Measurements from ENCODE around the gene LRRC63. TPM values are rescaled to one million over a fixed set of nuclear protein-coding genes. Genes with fewer than 3 reads are reported as not detected.
A peak's percentile ranks its signal among the peaks of the same experiment; 100 is the strongest.

LRRC63 gene
- total and polyA plus RNA-seq, 3 experiments from 2014 or later = 0.55 TPM; not detected in 1

GRCh38 chr13:46168341-46168740, 43.4 kb upstream of the LRRC63 start:
- H3K4me1 ChIP-seq (ENCODE audit: insufficient read depth, low read length) = peaks cover 96% of the 10 kb centered on the region
- peaks cover 90 to 98% (median 98%) of the 10 kb centered on the region in 3 donors for H3K4me1 Mint-ChIP-seq
- no peaks in the 10 kb centered on the region for H3K27me3 ChIP-seq (ENCODE audit: insufficient read depth, low read length, poor library complexity, severe bottlenecking)
- peaks cover 13% of the 10 kb centered on the region for H3K36me3 ChIP-seq (ENCODE audit: insufficient read depth, low read length)
- H3K4me3 ChIP-seq (ENCODE audit: low read length) = peak overlapping the region; percentile 3
- H3K9me3 ChIP-seq (ENCODE audit: low read length) = no peaks in the 10 kb centered on the region
- POLR2A ChIA-PET = interaction anchor here (1.3 to 2.0 kb wide), 3 partner anchors 9 to 14 kb away, joined by 3 to 9 read pairs (median 9); partner anchors contain the start of gene LCP1
- no peaks in the 10 kb centered on the region for H3K27me3 Mint-ChIP-seq
- peaks cover 3 to 36% (median 11%) of the 10 kb centered on the region in 3 donors for H3K36me3 Mint-ChIP-seq
- DNase-seq = peak in 4 of 5 donors; percentile 37 to 63 (median 50)
- H3K27ac Mint-ChIP-seq = peak overlapping the region; percentile 77 to 99 (median 98)
- H3K4me3 Mint-ChIP-seq = peak overlapping the region; percentile 57 to 98 (median 79)
- CTCF ChIA-PET = interaction anchor here (0.7 to 10.2 kb wide), 10 partner anchors 8 to 153 kb away, joined by 3 to 128 read pairs (median 4); partner anchors contain the start of gene LCP1
- no peak overlapping the region for H3K27ac ChIP-seq (ENCODE audit: low read depth, low read length)
- no peaks in the 10 kb centered on the region for H3K9me3 Mint-ChIP-seq

DNA sequence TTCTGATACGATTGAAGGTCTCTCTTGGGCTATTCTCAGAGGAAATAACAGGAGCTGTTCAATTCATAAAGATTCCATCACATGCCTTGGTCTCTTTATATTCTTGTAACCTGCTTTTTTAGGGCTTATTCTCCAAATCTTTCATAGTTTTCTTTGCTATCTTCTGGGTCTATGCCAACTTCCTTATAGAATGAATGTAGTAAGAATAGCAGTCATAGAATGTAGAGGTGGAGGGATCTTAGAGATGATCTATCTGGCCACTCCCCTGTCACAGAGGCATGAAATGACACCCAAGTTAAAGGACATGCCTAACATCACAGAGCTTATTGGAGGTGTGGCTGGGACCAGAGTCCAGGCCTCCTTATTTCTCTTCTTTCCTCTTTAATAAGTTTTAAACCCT, 42.9 kb upstream of the LRRC63 start:
- H3K36me3 Mint-ChIP-seq = peaks cover 7 to 39% (median 13%) of the 10 kb centered on the region in 3 donors
- H3K27me3 Mint-ChIP-seq = no peaks in the 10 kb centered on the region

GRCh38 chr13:46169758-46170157, 42.0 kb upstream of the LRRC63 start:
- Histone ChIP-seq H3K27me3 (ENCODE audit: insufficient read depth, low read length, poor library complexity, severe bottlenecking) (no peaks in the 10 kb centered on the region), H3K9me3 (ENCODE audit: low read length) (no peaks in the 10 kb centered on the region), H3K36me3 (ENCODE audit: insufficient read depth, low read length) (peaks cover 18% of the 10 kb centered on the region), H3K4me1 (ENCODE audit: insufficient read depth, low read length) (peaks cover 98% of the 10 kb centered on the region), H3K27ac (ENCODE audit: low read depth, low read length) (peak overlapping the region; percentile 20), H3K4me3 (ENCODE audit: low read length) (peak overlapping the region; percentile 35)
- peak overlapping the region; percentile 77 to 99 (median 98) for H3K27ac Mint-ChIP-seq
- no peak for DNase-seq
- H3K4me1 Mint-ChIP-seq = peaks cover 93 to 100% (median 99%) of the 10 kb centered on the region in 3 donors
- no peaks in the 10 kb centered on the region for H3K9me3 Mint-ChIP-seq
- POLR2A ChIA-PET = interaction anchor here (1.8 to 4.3 kb wide), 2 partner anchors 11 to 13 kb away, joined by 8 to 50 read pairs; partner anchors contain the start of gene LCP1
- H3K27me3 Mint-ChIP-seq = no peaks in the 10 kb centered on the region
- H3K4me3 Mint-ChIP-seq = peak overlapping the region; percentile 65 to 98 (median 79)
- CTCF ChIA-PET = interaction anchor here (0.9 to 10.2 kb wide), 8 partner anchors 10 to 126 kb away, joined by 3 to 128 read pairs (median 5); partner anchors contain the start of gene LCP1
- H3K36me3 Mint-ChIP-seq = peaks cover 7 to 37% (median 12%) of the 10 kb centered on the region in 3 donors

More for the DNA sequence above, 42.9 kb upstream of the LRRC63 start:
- Mint-ChIP-seq H3K4me1 (peaks cover 93 to 100% (median 99%) of the 10 kb centered on the region in 3 donors), H3K27ac (peak overlapping the region; percentile 77 to 99 (median 98)), H3K4me3 (peak overlapping the region; percentile 57 to 98 (median 79)), H3K9me3 (no peaks in the 10 kb centered on the region)
- H3K27me3 ChIP-seq (ENCODE audit: insufficient read depth, low read length, poor library complexity, severe bottlenecking) = no peaks in the 10 kb centered on the region
- ChIA-PET POLR2A (interaction anchor here (1.3 kb wide), 1 partner anchor 14 kb away, joined by 9 read pairs; the partner anchor contains the start of gene LCP1), CTCF (interaction anchor here (0.8 to 10.2 kb wide), 7 partner anchors 9 to 152 kb away, joined by 3 to 128 read pairs (median 6); partner anchors contain the start of gene LCP1)
- DNase-seq = no peak
- peak overlapping the region; percentile 3 for H3K4me3 ChIP-seq (ENCODE audit: low read length)
- H3K27ac ChIP-seq (ENCODE audit: low read depth, low read length) = no peak overlapping the region
- peaks cover 17% of the 10 kb centered on the region for H3K36me3 ChIP-seq (ENCODE audit: insufficient read depth, low read length)
- H3K4me1 ChIP-seq (ENCODE audit: insufficient read depth, low read length) = peaks cover 98% of the 10 kb centered on the region
- H3K9me3 ChIP-seq (ENCODE audit: low read length) = no peaks in the 10 kb centered on the region

DNA sequence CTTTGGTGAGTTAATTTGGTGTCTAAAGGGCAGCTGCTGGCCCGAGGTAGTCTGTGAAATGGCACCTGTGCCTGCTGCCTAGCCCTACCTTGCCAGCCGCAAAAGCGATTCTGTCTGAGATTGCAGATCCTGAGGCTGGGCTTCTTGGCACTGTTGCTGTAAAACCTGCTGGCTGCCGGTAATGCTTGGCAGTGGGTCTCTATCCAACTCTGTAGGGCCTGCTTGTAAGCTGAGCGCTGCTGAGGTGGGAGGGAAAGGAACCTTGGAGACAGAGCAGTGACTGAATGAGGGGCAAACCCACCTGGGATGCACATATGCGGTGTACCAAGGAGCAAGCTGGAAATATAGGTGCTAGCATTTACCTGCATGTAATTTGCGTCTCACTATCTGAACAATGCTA, 41.5 kb upstream of the LRRC63 start:
- Histone ChIP-seq H3K27me3 (ENCODE audit: insufficient read depth, low read length, poor library complexity, severe bottlenecking) (no peaks in the 10 kb centered on the region), H3K4me3 (ENCODE audit: low read length) (peak overlapping the region; percentile 35), H3K4me1 (ENCODE audit: insufficient read depth, low read length) (peaks cover 98% of the 10 kb centered on the region), H3K36me3 (ENCODE audit: insufficient read depth, low read length) (peaks cover 18% of the 10 kb centered on the region), H3K9me3 (ENCODE audit: low read length) (no peaks in the 10 kb centered on the region), H3K27ac (ENCODE audit: low read depth, low read length) (peak overlapping the region; percentile 20)
- Mint-ChIP-seq H3K4me1 (peaks cover 96 to 100% (median 100%) of the 10 kb centered on the region in 3 donors), H3K36me3 (peaks cover 5 to 41% (median 10%) of the 10 kb centered on the region in 3 donors), H3K27ac (peak overlapping the region; percentile 77 to 99 (median 98)), H3K27me3 (no peaks in the 10 kb centered on the region), H3K4me3 (peak overlapping the region; percentile 65 to 98 (median 79)), H3K9me3 (no peaks in the 10 kb centered on the region)
- CTCF ChIA-PET = interaction anchor here (0.9 to 10.2 kb wide), 12 partner anchors 9 to 126 kb away, joined by 3 to 128 read pairs (median 4); partner anchors contain the start of gene LCP1
- POLR2A ChIA-PET = interaction anchor here (0.7 to 4.3 kb wide), 5 partner anchors 9 to 125 kb away, joined by 3 to 50 read pairs (median 6); partner anchors contain the start of gene LCP1
- peak in 3 of 5 donors; percentile 22 to 59 (median 26) for DNase-seq

DNA sequence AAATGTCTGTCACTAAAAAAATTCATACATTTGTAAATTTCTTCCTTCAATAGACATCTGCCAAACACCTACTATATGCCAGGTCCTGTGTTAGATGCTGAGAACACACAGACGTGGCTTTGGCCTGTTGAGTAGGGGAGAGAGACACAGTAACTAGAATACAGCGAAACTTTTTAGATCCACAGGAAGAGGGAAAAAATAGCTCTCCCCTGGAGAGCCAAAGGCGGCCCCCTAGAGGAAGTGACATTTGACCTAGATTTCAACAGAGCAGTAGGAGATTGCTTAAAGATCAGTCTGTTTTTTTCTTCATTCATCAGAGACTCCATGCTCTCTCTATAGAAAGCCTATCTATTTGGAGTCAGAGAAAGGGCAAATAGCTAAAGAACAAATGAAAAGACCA, 41.0 kb upstream of the LRRC63 start:
- H3K27me3 ChIP-seq (ENCODE audit: insufficient read depth, low read length, poor library complexity, severe bottlenecking) = no peaks in the 10 kb centered on the region
- ChIA-PET CTCF (interaction anchor here (1.1 to 10.2 kb wide), 13 partner anchors 9 to 125 kb away, joined by 3 to 128 read pairs (median 5); partner anchors contain the start of gene LCP1), POLR2A (interaction anchor here (0.6 to 4.3 kb wide), 7 partner anchors 8 to 162 kb away, joined by 3 to 50 read pairs (median 6); partner anchors contain the start of genes LCP1 and ZC3H13)
- no peaks in the 10 kb centered on the region for H3K9me3 Mint-ChIP-seq
- H3K27ac ChIP-seq (ENCODE audit: low read depth, low read length) = peak overlapping the region; percentile 8
- peak overlapping the region; percentile 35 for H3K4me3 ChIP-seq (ENCODE audit: low read length)
- H3K4me3 Mint-ChIP-seq = peak overlapping the region; percentile 65 to 98 (median 79)
- DNase-seq = peak in 4 of 5 donors; percentile 45 to 62 (median 60)
- peaks cover 96 to 100% (median 100%) of the 10 kb centered on the region in 3 donors for H3K4me1 Mint-ChIP-seq
- peaks cover 5 to 43% (median 10%) of the 10 kb centered on the region in 3 donors for H3K36me3 Mint-ChIP-seq
- peaks cover 99% of the 10 kb centered on the region for H3K4me1 ChIP-seq (ENCODE audit: insufficient read depth, low read length)
- peak overlapping the region; percentile 77 to 99 (median 98) for H3K27ac Mint-ChIP-seq
- peaks cover 18% of the 10 kb centered on the region for H3K36me3 ChIP-seq (ENCODE audit: insufficient read depth, low read length)
- no peaks in the 10 kb centered on the region for H3K9me3 ChIP-seq (ENCODE audit: low read length)
- no peaks in the 10 kb centered on the region for H3K27me3 Mint-ChIP-seq

DNA sequence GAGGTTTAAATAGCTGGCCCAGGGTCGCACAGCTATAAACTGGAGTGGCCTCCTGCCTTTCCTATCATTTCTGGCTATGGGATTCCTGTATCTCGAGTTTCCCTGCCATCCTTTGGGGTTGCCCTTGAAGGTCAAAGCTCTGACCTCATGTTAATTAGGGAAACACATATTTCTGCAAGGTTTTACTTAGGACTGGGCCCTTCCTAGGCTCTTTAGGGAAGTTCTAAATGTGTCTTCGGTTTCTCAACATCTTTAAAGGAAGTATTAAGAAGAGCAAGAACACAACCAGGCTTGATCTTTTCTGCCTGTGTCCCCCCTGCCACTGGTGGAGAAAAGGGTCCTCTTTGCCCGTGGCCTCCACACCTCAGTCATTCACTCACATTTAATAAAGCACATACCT, 40.5 kb upstream of the LRRC63 start:
- Histone ChIP-seq H3K4me3 (ENCODE audit: low read length) (peak overlapping the region; percentile 35), H3K9me3 (ENCODE audit: low read length) (no peaks in the 10 kb centered on the region), H3K27ac (ENCODE audit: low read depth, low read length) (peak overlapping the region; percentile 8), H3K4me1 (ENCODE audit: insufficient read depth, low read length) (peaks cover 100% of the 10 kb centered on the region), H3K27me3 (ENCODE audit: insufficient read depth, low read length, poor library complexity, severe bottlenecking) (no peaks in the 10 kb centered on the region), H3K36me3 (ENCODE audit: insufficient read depth, low read length) (peaks cover 18% of the 10 kb centered on the region)
- peaks cover 96 to 100% (median 100%) of the 10 kb centered on the region in 3 donors for H3K4me1 Mint-ChIP-seq
- H3K36me3 Mint-ChIP-seq = peaks cover 5 to 46% (median 10%) of the 10 kb centered on the region in 3 donors
- no peaks in the 10 kb centered on the region for H3K27me3 Mint-ChIP-seq
- no peak for DNase-seq
- H3K27ac Mint-ChIP-seq = peak overlapping the region; percentile 77 to 99 (median 98)
- ChIA-PET CTCF (interaction anchor here (1.1 to 10.2 kb wide), 14 partner anchors 8 to 150 kb away, joined by 3 to 128 read pairs (median 6); partner anchors contain the start of gene LCP1), POLR2A (interaction anchor here (0.6 to 4.3 kb wide), 7 partner anchors 8 to 161 kb away, joined by 3 to 50 read pairs (median 6); partner anchors contain the start of genes LCP1 and ZC3H13)
- peak overlapping the region; percentile 65 to 98 (median 79) for H3K4me3 Mint-ChIP-seq
- H3K9me3 Mint-ChIP-seq = no peaks in the 10 kb centered on the region

DNA sequence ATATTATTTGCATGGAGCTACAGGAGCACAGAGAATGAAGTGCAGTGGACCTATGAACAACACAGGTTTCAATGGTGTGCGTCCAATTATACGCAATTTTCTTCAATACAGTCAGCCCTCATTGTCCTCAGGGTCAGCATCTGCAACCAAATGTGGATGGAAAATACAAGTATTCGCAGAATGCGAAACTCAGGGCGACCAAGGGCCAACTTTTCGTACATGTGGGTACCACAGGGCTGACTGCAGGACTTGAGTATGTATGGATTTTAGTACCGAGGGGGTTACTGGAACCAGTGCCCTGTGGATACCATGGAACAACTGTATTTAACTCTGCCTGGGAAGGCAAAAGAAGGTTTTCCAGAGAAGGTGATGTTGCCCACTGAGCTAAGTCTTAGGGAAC, 40.0 kb upstream of the LRRC63 start:
- no peak for DNase-seq
- peaks cover 8 to 49% (median 12%) of the 10 kb centered on the region in 3 donors for H3K36me3 Mint-ChIP-seq
- H3K4me3 Mint-ChIP-seq = peak overlapping the region; percentile 65 to 99 (median 79)
- H3K9me3 Mint-ChIP-seq = no peaks in the 10 kb centered on the region
- H3K27me3 ChIP-seq (ENCODE audit: insufficient read depth, low read length, poor library complexity, severe bottlenecking) = no peaks in the 10 kb centered on the region
- ChIA-PET CTCF (interaction anchor here (0.8 to 10.2 kb wide), 11 partner anchors 8 to 150 kb away, joined by 3 to 128 read pairs (median 6); partner anchors contain the start of gene LCP1), POLR2A (interaction anchor here (1.7 to 4.3 kb wide), 2 partner anchors 10 to 11 kb away, joined by 6 to 50 read pairs; partner anchors contain the start of gene LCP1)
- peak overlapping the region; percentile 35 for H3K4me3 ChIP-seq (ENCODE audit: low read length)
- H3K27me3 Mint-ChIP-seq = no peaks in the 10 kb centered on the region
- peak overlapping the region; percentile 9 for H3K27ac ChIP-seq (ENCODE audit: low read depth, low read length)
- peaks cover 100% of the 10 kb centered on the region for H3K4me1 ChIP-seq (ENCODE audit: insufficient read depth, low read length)
- peaks cover 18% of the 10 kb centered on the region for H3K36me3 ChIP-seq (ENCODE audit: insufficient read depth, low read length)
- peaks cover 96 to 100% (median 100%) of the 10 kb centered on the region in 3 donors for H3K4me1 Mint-ChIP-seq
- H3K27ac Mint-ChIP-seq = peak overlapping the region; percentile 83 to 99 (median 98)
- no peaks in the 10 kb centered on the region for H3K9me3 ChIP-seq (ENCODE audit: low read length)

Measured in CD8-positive, alpha-beta memory T cell (primary cell).